ENCODE results near the gene CFAP43.

CFAP43 gene

DNA sequence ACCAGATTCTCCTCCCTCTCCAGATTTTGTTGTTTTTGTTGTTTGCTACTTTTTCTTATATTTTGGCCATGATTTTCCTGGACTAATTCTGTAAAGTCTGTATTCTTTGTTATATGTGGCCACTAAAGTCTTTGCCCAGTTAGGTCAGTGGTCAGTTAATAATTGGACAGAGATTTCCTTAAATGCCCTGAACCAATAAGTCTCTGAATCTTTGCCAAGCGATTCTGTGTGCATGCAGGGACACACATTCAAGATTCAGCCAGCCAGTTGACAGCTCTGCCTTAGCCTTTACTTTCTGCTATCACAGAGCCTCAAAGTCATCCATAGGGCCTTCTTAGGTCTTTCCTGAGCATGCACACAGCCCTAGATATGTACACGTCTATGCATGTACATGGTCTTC is 135.5 kb downstream of the CFAP43 start:
- no peak overlapping the region for H3K27ac ChIP-seq
- no peak for TF ChIP-seq ZFX (IDR thresholded peaks at IDR 0.05)
- TF ChIP-seq, protein P1, sequence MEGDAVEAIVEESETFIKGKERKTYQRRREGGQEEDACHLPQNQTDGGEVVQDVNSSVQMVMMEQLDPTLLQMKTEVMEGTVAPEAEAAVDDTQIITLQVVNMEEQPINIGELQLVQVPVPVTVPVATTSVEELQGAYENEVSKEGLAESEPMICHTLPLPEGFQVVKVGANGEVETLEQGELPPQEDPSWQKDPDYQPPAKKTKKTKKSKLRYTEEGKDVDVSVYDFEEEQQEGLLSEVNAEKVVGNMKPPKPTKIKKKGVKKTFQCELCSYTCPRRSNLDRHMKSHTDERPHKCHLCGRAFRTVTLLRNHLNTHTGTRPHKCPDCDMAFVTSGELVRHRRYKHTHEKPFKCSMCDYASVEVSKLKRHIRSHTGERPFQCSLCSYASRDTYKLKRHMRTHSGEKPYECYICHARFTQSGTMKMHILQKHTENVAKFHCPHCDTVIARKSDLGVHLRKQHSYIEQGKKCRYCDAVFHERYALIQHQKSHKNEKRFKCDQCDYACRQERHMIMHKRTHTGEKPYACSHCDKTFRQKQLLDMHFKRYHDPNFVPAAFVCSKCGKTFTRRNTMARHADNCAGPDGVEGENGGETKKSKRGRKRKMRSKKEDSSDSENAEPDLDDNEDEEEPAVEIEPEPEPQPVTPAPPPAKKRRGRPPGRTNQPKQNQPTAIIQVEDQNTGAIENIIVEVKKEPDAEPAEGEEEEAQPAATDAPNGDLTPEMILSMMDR (conservative IDR thresholded peaks at IDR 0.05): no peak

DNA sequence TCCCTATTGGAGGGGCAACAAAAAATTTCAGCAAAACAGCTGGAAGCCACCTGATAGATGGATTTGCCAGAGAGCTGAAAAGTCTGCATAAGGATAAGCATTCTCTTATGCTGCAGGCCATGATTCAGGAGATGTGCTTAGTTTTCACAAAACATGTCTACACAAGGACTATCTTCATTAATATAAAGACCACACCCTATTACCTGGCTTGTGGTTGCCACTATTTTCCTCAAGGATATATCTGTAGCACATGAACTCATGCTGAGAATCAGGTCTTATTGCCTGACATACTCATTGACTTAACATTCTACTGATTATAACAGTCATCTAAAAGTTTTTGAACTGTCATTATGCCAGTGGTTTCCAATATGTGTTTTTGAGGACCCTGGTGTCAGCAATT is 139.4 kb downstream of the CFAP43 start:
- TF ChIP-seq, protein P1 (conservative IDR thresholded peaks at IDR 0.05): no peak
- no peak for TF ChIP-seq ZFX (IDR thresholded peaks at IDR 0.05)

DNA sequence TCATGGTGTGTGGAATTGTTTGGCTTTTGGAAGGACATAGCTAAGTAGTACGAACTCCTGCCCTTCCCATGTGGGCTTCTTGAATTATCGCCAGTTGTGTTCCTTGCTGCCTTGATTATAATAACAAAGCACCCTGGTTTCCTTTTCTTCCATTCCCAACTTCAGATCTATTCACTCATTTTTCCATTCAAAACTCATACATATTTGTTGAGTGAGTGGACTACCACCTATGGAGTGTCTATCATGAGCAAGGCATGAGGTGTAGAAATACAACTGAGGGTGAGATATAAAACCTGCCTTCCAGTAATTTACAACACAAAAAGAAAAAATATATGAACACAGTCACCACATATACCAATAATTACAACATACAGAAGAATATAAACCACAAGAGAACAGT is 141.6 kb downstream of the CFAP43 start:
- H3K27ac ChIP-seq: no peak overlapping the region
- TF ChIP-seq, protein P1 (conservative IDR thresholded peaks at IDR 0.05): no peak
- TF ChIP-seq ZFX (IDR thresholded peaks at IDR 0.05): no peak

More for the DNA sequence above, 139.4 kb downstream of the CFAP43 start:
- no peak overlapping the region for H3K27ac ChIP-seq

DNA sequence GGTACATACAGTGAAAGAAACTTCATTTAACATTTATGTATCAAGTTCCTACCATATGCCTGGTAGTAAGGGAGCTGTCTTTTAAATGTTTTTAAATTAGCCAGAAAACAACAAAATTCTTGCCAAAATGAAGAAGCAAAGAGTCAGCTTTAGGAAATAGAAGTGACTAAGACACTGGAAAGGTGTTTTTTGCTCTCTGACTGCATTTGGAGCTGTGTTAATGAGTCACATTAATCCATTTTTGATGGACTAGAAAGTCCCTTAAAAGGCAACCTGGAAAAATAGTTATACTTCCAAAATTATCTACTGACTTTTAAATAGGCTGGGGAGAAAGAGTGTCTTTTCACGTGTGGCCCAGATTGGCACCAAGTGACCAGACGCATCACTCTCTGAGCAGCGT is 142.5 kb downstream of the CFAP43 start:
- TF ChIP-seq, protein P1 (conservative IDR thresholded peaks at IDR 0.05): no peak
- no peak for TF ChIP-seq ZFX (IDR thresholded peaks at IDR 0.05)

DNA sequence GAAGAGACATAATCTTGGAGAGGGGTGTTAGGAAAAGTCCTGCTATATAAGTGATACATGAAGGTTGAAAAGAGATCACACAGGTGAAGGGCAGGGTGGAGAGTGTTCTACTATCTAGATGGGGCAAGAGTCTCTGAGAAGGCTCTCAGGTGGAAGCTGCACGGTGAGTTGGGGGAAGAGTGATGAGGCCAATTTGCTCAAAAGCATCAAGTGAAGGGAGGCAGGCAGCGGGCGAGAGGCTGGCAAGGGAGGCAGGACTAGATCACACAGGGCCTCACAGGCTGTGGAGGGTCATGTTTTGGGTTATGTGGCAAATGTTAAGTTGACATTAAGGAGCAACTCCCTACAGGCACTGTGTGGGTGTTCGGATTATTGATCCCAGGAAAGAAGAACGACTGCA is 143.9 kb downstream of the CFAP43 start:
- no peak overlapping the region for H3K27ac ChIP-seq
- no peak for TF ChIP-seq ZFX (IDR thresholded peaks at IDR 0.05)
- TF ChIP-seq, protein P1 (conservative IDR thresholded peaks at IDR 0.05): no peak

More for the DNA sequence above, 142.5 kb downstream of the CFAP43 start:
- no peak overlapping the region for H3K27ac ChIP-seq

DNA sequence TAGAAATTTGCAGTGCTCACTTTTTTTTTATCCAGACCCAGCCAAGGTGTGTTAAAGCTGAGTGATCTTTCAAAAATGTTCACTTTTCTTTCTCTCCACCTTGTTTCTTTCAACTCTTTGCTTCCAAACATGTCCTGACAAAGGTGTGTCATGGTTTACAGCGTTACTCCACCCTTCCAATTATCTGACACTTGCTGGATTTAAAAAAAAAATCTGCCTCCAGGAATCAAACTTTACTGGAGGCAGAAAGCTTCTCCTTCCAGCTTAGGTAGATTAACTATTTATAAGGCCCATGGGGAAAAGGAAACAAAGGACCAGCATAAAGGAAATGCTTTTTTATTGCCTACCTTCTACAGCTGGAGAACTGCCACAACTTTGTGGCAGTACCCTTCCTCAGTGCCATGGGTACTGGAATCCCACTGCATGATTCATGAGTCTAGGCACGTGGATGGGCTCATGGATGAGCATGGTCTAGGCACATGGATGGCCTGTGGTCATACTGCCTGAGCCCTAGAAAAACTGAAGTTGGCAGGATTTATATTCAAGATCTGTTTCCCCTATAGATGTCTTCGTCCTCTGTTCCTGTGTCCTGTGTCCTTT is 146.3 kb downstream of the CFAP43 start, which contains the start of gene COL17A1:
Gene COL17A1, minus strand, starts transcription at position 80 of the 600 bp plus-strand sequence. CDS start 5,207 bp downstream, outside the sequence.
- no peak within 1 kb of the TSS for H3K27ac ChIP-seq
- TF ChIP-seq, protein P1 (conservative IDR thresholded peaks at IDR 0.05): no peak
- TF ChIP-seq ZFX (IDR thresholded peaks at IDR 0.05): no peak

DNA sequence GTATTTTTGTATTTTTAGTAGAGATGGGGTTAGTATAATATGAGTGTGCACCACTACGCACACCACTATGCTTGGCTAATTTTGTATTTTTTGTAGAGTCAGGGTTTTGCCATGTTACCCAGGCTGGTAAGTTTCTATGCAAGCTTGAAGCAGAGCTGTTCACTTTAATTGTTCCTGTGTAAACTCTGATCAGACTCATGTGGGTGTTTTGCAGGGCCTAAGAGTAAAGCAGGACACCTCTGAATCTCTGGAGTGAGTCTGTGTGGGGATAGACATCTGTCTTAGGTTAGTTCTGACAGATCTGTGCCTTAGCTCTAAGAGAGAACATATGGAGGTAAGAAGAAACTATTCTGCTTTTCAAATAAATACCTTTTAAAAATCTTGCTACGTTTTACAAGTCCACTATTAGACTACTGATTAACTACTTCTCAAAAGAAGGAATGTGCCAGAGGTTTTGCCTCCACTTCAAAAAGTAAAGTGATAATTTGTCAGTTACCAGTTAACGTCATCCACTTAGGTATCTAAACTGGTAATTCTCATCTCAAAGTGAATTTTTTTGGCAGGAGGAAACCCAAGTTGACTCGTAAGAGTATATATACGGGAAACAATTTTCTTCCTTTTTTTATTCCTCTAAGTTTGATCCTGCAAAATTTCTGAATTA is 147.6 kb downstream of the CFAP43 start:
- TF ChIP-seq ZFX (IDR thresholded peaks at IDR 0.05): no peak
- TF ChIP-seq, protein P1 (conservative IDR thresholded peaks at IDR 0.05): no peak
- H3K27ac ChIP-seq: no peak overlapping the region

All from C4-2B (cell line).